GM12875 (cell line): ENCODE results near the gene LRRC43.
"Not testable (repeated sequence)": the region's sequence is repeated elsewhere in the genome, so short reads cannot be mapped to it uniquely, and the experiment has no call there.

ENCODE experiments used
- H3K4me3 ChIP-seq: one replicate; pipeline ENCODE4 v1.5.1; 2011; ENCODE audit warnings: low read depth, low read length, control low read depth
- TF ChIP-seq, protein P1 (sequence below): IDR thresholded peaks from 2 replicates; pipeline ENCODE4 v1.5.1; 2011; ENCODE audit warnings: low read depth, mild to moderate bottlenecking, control low read depth, inconsistent platforms, low read length, moderate library complexity, borderline replicate concordance; ENCODE audit not compliant: insufficient read depth

The LRRC43 gene

GRCh38 chr12:122166422-122167349, 16.2 kb upstream of the LRRC43 start:
- TF ChIP-seq, protein P1, sequence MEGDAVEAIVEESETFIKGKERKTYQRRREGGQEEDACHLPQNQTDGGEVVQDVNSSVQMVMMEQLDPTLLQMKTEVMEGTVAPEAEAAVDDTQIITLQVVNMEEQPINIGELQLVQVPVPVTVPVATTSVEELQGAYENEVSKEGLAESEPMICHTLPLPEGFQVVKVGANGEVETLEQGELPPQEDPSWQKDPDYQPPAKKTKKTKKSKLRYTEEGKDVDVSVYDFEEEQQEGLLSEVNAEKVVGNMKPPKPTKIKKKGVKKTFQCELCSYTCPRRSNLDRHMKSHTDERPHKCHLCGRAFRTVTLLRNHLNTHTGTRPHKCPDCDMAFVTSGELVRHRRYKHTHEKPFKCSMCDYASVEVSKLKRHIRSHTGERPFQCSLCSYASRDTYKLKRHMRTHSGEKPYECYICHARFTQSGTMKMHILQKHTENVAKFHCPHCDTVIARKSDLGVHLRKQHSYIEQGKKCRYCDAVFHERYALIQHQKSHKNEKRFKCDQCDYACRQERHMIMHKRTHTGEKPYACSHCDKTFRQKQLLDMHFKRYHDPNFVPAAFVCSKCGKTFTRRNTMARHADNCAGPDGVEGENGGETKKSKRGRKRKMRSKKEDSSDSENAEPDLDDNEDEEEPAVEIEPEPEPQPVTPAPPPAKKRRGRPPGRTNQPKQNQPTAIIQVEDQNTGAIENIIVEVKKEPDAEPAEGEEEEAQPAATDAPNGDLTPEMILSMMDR = no peak
- no peak overlapping the region for H3K4me3 ChIP-seq

DNA sequence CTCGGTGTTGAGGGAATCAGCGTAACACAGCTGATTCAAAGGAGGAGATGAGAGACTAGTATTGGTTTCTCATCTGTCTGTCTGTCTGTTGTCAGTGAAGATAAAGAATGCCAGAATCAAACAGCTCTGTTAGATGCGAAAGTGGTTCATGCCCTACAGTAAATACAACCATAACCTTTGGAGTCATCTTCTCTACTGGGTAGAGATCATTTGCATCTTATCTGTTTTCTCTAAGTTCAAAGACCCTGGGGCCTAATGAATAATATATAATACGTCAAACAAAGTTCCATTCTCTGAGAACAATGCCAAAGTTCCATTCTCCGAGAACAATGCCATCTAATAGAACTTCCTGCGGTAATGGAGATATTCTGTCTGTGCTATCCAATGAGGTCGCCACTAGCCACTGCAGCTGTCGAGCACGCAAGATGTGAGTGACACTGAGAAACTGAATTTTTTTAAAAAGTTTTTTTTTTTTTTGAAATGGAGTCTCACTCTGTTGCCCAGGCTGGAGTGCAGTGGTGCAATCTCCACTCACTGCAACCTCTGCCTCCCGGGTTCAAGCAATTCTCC, 15.5 kb upstream of the LRRC43 start:
- TF ChIP-seq, protein P1 = no peak
- no peak overlapping the region for H3K4me3 ChIP-seq

DNA sequence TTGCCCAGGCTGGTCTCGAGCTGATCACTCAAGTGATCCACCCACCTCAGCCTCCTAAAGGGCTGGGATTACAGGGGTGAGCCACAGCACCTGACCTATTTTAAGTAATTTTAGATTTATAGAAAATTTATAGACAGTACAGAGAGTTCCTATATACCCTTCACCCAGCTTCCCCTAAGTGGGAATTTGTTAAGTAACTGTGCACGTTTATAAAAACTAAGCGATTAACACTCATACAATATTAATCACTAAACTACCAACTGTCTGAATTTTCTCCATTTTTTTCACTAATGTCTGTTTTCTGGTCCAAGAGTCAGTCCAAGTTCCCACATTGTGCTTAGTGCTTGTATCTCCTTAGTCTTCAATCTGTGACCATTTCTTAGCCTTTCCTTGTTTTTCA, 14.4 kb upstream of the LRRC43 start:
- TF ChIP-seq, protein P1 = no peak

DNA sequence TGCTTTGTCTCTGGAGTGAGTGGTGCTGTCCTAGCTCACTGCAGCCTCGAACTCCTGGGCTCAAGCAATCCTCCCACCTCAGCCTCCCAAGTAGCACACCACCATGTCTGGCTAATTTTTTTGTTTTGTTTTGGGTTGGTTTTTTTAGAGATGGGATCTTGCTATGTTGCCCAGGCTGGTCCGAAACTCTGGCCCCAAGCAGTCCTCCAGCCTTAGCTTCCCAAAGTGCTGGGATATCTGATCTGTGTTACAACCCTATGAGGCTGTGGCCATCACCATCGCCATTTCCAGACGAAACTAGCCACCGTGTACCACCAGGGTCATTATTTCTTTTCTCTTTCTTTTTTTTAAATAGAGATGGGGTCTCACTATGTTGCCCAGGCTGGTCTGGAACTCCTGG, 11.5 kb upstream of the LRRC43 start:
- H3K4me3 ChIP-seq = no peak overlapping the region
- TF ChIP-seq, protein P1 = no peak

More for the DNA sequence above, 14.4 kb upstream of the LRRC43 start:
- no peak overlapping the region for H3K4me3 ChIP-seq

GRCh38 chr12:122172262-122172939, 10.5 kb upstream of the LRRC43 start:
- TF ChIP-seq, protein P1 = no peak
- H3K4me3 ChIP-seq = no peak overlapping the region

DNA sequence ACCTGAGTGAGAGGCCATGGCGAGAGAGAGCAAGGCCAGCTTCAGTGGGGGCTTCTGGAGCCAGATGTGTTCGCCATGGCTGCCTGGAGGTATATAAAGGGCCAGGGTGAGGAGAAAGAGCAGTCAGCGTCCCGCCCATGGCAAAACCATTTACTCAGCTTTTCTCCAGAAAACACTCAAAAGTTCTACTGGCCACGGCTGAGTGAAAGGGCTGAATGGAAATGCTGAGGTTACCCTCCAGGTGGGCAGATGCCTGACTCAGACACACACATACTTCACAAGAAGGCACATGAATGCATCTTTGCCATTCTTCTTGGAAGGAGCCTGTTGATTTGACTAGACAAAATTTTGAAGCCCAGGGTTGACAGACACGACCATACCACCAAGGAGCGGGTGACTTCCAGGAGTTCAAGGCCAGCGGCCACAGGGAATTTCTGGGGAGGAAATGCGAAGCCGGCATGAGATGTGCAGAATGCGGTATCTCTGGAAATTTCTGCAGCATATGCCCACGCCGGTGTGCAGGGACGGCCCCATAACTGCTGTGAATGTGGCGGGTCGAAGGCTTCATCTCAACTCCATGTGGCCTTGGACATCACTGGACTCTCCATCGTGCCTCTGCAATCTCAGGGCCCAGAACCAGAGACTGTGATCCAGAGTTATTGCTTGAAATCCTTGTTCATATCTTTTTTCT, 8.6 kb upstream of the LRRC43 start, which contains the start of gene IL31:
IL31 (minus strand) TSS at position 67 of the 691 bp plus-strand sequence; CDS start at position 18, 49 bp downstream.
- TF ChIP-seq, protein P1 = no peak
- no peak within 1 kb of the TSS for H3K4me3 ChIP-seq

- H3K4me3 ChIP-seq = not testable (repeated sequence)
Measured at GRCh38 chr12:122176473-122176872, 6.5 kb upstream of the LRRC43 start.
